Endothelial cell of umbilical vein (primary cell): ENCODE results near the gene PLEKHA7. TPM values are rescaled to one million over a fixed set of nuclear protein-coding genes. Genes with fewer than 3 reads are reported as not detected.

ENCODE experiments used
- BruUV-seq: library from RNA; stranded (reverse); fragments of 400-500 nt; replicated peaks from 2 replicates; lab custom pipeline; 2021; lab: Mats Ljungman, UMichigan
- CTCF ChIA-PET: fragments of 300-600, 350-600 bp; sonication (Branson Sonifier 250); formaldehyde crosslinking; loops from one replicate; lab custom pipeline; 2021; ENCODE audit warnings: antibody characterized with exemption, inconsistent platforms; lab: Charles Lee
- POLR2A ChIA-PET: fragments of 300-600, 350-600 bp; sonication (Branson Sonifier 250); formaldehyde crosslinking; loops from one replicate; lab custom pipeline; 2021; ENCODE audit warnings: antibody characterized with exemption, inconsistent platforms; lab: Charles Lee
- DNase-seq: peaks from one replicate; pipeline ENCODE4 v3.0.0-alpha.2; 2011; ENCODE audit warnings: low read depth, low spot score
- FAIRE-seq: peaks from 2 replicates; lab custom pipeline; 2011; peaks lifted over from hg19 to GRCh38; lab: Jason Lieb, UNC
- H2AFZ ChIP-seq: 2 replicates; pipeline ENCODE4 v1.6.0; 2012; ENCODE audit warnings: low read depth, low read length, control low read depth, inconsistent platforms
- H3K27ac ChIP-seq: 2 replicates; pipeline ENCODE4 v1.5.1; 2011; ENCODE audit warnings: low read depth, mild to moderate bottlenecking, control low read depth, low read length, moderate library complexity; ENCODE audit not compliant: insufficient read depth
- H3K27me3 ChIP-seq, 2 experiments: 2 replicates each; pipeline versions ENCODE4 v1.6.0 to v1.6.1; 2011; ENCODE audit warnings: low read length in 2 of 2, mixed read lengths in 1 of 2; ENCODE audit not compliant: control insufficient read depth in 2 of 2, insufficient read depth in 2 of 2
- H3K36me3 ChIP-seq, 2 experiments: 2 replicates in 1 of 2; 3 replicates in 1 of 2; pipeline ENCODE4 v1.5.1; 2011; ENCODE audit warnings: low read length in 2 of 2, mild to moderate bottlenecking in 1 of 2, moderate library complexity in 1 of 2; ENCODE audit not compliant: control insufficient read depth in 2 of 2, insufficient read depth in 2 of 2; ENCODE audit errors: extremely low read depth in 1 of 2
- H3K4me1 ChIP-seq: 3 replicates; pipeline ENCODE4 v1.5.1; 2011; ENCODE audit warnings: mild to moderate bottlenecking, low read length; ENCODE audit not compliant: control insufficient read depth, insufficient read depth; ENCODE audit errors: extremely low read depth
- H3K4me2 ChIP-seq: 2 replicates; pipeline ENCODE4 v1.6.1; 2011; ENCODE audit warnings: low read length, control low read depth, mixed read lengths; ENCODE audit not compliant: insufficient read depth
- H3K4me3 ChIP-seq, 3 experiments: fragments of 200-600 bp in 1 of 3; sonication (generic), shearing (Covaris generic) in 1 of 3; replicated peaks in 1 of 3; 2 replicates each; pipeline ENCODE4 v1.5.1; 2011 to 2016; ENCODE audit warnings: control low read depth in 3 of 3, low read length in 3 of 3, mild to moderate bottlenecking in 2 of 3, inconsistent platforms in 1 of 3, low read depth in 1 of 3, moderate library complexity in 1 of 3; ENCODE audit not compliant: insufficient read depth in 1 of 3
- H3K79me2 ChIP-seq: 2 replicates; pipeline ENCODE4 v1.6.0; 2012; ENCODE audit warnings: low read length, inconsistent platforms; ENCODE audit not compliant: control insufficient read depth, insufficient read depth
- H3K9ac ChIP-seq: replicated peaks from 2 replicates; pipeline ENCODE3; 2011; ENCODE audit warnings: low read length, control low read depth; ENCODE audit not compliant: insufficient read depth; ENCODE audit errors: extremely low read depth
- H3K9me1 ChIP-seq: replicated peaks from 3 replicates; pipeline ENCODE4 v1.6.0; 2011; ENCODE audit warnings: mild to moderate bottlenecking, low read length; ENCODE audit not compliant: control insufficient read depth, insufficient read depth; ENCODE audit errors: extremely low read depth
- H3K9me3 ChIP-seq: replicated peaks from 2 replicates; pipeline ENCODE4 v1.5.1; 2012; ENCODE audit warnings: low read length, inconsistent platforms; ENCODE audit not compliant: control insufficient read depth, insufficient read depth
- H4K20me1 ChIP-seq: replicated peaks from 2 replicates; pipeline ENCODE3; 2011; ENCODE audit warnings: mild to moderate bottlenecking, low read length; ENCODE audit not compliant: control insufficient read depth, insufficient read depth; ENCODE audit errors: extremely low read depth
- EZH2 ChIP-seq: IDR thresholded peaks from 2 replicates; pipeline ENCODE4 v1.6.1; 2012; ENCODE audit warnings: borderline replicate concordance, low read depth, mild to moderate bottlenecking, moderate library complexity, low read length, inconsistent platforms; ENCODE audit not compliant: severe bottlenecking
- FOS ChIP-seq: IDR thresholded peaks from 2 replicates; pipeline ENCODE4 v1.6.1; 2011; ENCODE audit warnings: mild to moderate bottlenecking, low read length, moderate library complexity, borderline replicate concordance; ENCODE audit not compliant: insufficient read depth
- GATA2 ChIP-seq: IDR thresholded peaks from 2 replicates; pipeline ENCODE4 v1.7.0; 2011; ENCODE audit warnings: low read depth, mild to moderate bottlenecking, moderate library complexity, mixed read lengths, low read length; ENCODE audit not compliant: insufficient read length, insufficient read depth
- JUN ChIP-seq: IDR thresholded peaks from 2 replicates; pipeline ENCODE4 v1.6.1; 2011; ENCODE audit warnings: borderline replicate concordance, low read depth; ENCODE audit not compliant: insufficient read length, insufficient read depth
- MYC ChIP-seq: IDR thresholded peaks from one replicate; pipeline ENCODE4 v1.6.1; 2011; ENCODE audit warnings: mild to moderate bottlenecking, low read depth, low read length
- POLR2A ChIP-seq: IDR thresholded peaks from 2 replicates; pipeline ENCODE4 v1.6.1; 2012; ENCODE audit warnings: low read depth, mild to moderate bottlenecking, control low read depth, low read length
- POLR2AphosphoS5 ChIP-seq: IDR thresholded peaks from 2 replicates; pipeline ENCODE4 v1.6.1; 2012; ENCODE audit warnings: low read depth, mild to moderate bottlenecking, control low read depth, low read length, moderate library complexity; ENCODE audit not compliant: insufficient read depth
- dilution Hi-C: fragments of 300-500 bp; cut with MboI; formaldehyde crosslinking; loops from one replicate; pipeline ENCODE4 v1.15.0; 2019; ENCODE audit warnings: low sequenced_read_pairs; ENCODE audit not compliant: extremely low pct_ligation_motif_present
- intact Hi-C: fragments of 100-400 bp; cut with micrococcal nuclease; formaldehyde crosslinking; loops from one replicate; pipeline ENCODE4 v1.10.0; 2022
- polyA plus RNA-seq, 4 experiments: library from polyadenylated mRNA; depleted of rRNA in 3 of 4; stranded (reverse) in 3 of 4; unstranded in 1 of 4; fragments of >200 nt; gene quantifications; 2 replicates each; pipeline versions ENCODE4 v1.2.1 to v1.2.3, GENCODE V29; 2011 to 2012; ENCODE audit warnings: missing spikeins in 1 of 4
- total RNA-seq: library from RNA; stranded (reverse); gene quantifications from 2 replicates; pipeline ENCODE4 v1.2.3, GENCODE V29; 2021
- TF ChIP-seq, protein P1 (sequence below): IDR thresholded peaks from 2 replicates; pipeline ENCODE4 v1.6.1; 2011; ENCODE audit not compliant: insufficient read depth, insufficient read length
- TF ChIP-seq, protein P2 (sequence below), 2 donors: IDR thresholded peaks; 1 replicate in 1 of 2; 2 replicates in 1 of 2; pipeline ENCODE4 v1.5.1; 2011; ENCODE audit warnings: low read length in 2 of 2, mild to moderate bottlenecking in 2 of 2, moderate library complexity in 2 of 2, control low read depth in 1 of 2, inconsistent platforms in 1 of 2, low read depth in 1 of 2; ENCODE audit not compliant: insufficient read depth in 1 of 2; ENCODE audit errors: extremely low read depth in 1 of 2

PLEKHA7 gene
- total and polyA plus RNA-seq, 2 donors (not counting 3 experiments of a cell fraction or from before 2014, with no cell fraction given), result 1.7 to 3.8 TPM

DNA sequence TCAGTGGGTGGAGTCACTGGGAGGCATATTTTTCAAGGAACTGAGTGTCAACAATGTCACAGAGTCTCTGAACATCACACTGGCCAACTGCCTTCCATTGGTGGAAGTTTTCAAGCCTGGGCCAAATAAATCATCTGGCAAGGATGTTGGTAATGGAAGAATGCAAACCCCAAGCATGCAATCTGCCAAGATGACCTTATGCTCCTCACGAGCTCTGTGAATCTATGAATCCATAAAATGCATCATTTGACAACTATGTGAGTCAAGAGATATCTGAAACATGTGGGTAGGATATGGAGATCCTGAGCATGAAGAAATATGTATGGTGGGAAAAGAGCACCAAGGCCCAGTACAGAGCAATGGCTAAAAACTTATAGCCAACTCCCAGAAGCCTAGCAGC lies 122.2 kb downstream of the PLEKHA7 start:
- H3K4me2 ChIP-seq, result no peak overlapping the region
- H3K27me3 ChIP-seq, result peaks cover 0 to 8% of the 10 kb centered on the region in 2 experiments
- BruUV-seq, result no TSS peak
- H3K9me1 ChIP-seq, result no peaks in the 10 kb centered on the region
- H3K4me1 ChIP-seq, result no peaks in the 10 kb centered on the region
- H4K20me1 ChIP-seq, result no peaks in the 10 kb centered on the region
- no peak overlapping the region for H2AFZ ChIP-seq
- no peak for TF ChIP-seq MYC
- TF ChIP-seq JUN, result no peak
- no peak for TF ChIP-seq FOS
- no peak for TF ChIP-seq POLR2A
- TF ChIP-seq, protein P1, sequence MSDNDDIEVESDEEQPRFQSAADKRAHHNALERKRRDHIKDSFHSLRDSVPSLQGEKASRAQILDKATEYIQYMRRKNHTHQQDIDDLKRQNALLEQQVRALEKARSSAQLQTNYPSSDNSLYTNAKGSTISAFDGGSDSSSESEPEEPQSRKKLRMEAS, result no peak
- no peak for TF ChIP-seq POLR2AphosphoS5
- TF ChIP-seq GATA2, result no peak
- TF ChIP-seq, protein P2, sequence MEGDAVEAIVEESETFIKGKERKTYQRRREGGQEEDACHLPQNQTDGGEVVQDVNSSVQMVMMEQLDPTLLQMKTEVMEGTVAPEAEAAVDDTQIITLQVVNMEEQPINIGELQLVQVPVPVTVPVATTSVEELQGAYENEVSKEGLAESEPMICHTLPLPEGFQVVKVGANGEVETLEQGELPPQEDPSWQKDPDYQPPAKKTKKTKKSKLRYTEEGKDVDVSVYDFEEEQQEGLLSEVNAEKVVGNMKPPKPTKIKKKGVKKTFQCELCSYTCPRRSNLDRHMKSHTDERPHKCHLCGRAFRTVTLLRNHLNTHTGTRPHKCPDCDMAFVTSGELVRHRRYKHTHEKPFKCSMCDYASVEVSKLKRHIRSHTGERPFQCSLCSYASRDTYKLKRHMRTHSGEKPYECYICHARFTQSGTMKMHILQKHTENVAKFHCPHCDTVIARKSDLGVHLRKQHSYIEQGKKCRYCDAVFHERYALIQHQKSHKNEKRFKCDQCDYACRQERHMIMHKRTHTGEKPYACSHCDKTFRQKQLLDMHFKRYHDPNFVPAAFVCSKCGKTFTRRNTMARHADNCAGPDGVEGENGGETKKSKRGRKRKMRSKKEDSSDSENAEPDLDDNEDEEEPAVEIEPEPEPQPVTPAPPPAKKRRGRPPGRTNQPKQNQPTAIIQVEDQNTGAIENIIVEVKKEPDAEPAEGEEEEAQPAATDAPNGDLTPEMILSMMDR (IDR thresholded peaks at IDR 0.05; ENCODE audit: extremely low read depth in 1 of 2, insufficient read depth in 1 of 2, low read depth in 1 of 2, low read length in 2 of 2), result no peak
- TF ChIP-seq EZH2, result no peak
- dilution Hi-C loops, result no loop called here
- FAIRE-seq (no peak), DNase-seq (no peak)
- CTCF ChIA-PET, result no interaction called here
- no peaks in the 10 kb centered on the region for H3K36me3 ChIP-seq
- POLR2A ChIA-PET, result no interaction called here
- no peak overlapping the region for H3K9ac ChIP-seq
- H3K79me2 ChIP-seq, result no peaks in the 10 kb centered on the region
- intact Hi-C loops, result no loop called here
- no peak overlapping the region for H3K4me3 ChIP-seq
- no peaks in the 10 kb centered on the region for H3K9me3 ChIP-seq
- H3K27ac ChIP-seq, result no peak overlapping the region
